ENCODE data around the gene MKNK2. TPM values are rescaled to one million over a fixed set of nuclear protein-coding genes. Genes with fewer than 3 reads are reported as not detected.

MKNK2 gene
- total and polyA plus RNA-seq, 2 donors (not counting 3 experiments of a cell fraction or from before 2014, with no cell fraction given) = 65.1 to 86.1 TPM

- H3K9me3 ChIP-seq (replicated peaks; ENCODE audit: control insufficient read depth, insufficient read depth, low read length) = no peaks in the 10 kb centered on the region
- no peak overlapping the region for H3K4me3 ChIP-seq (replicated peaks in 1 of 3; ENCODE audit: insufficient read depth in 1 of 3, low read depth in 1 of 3, low read length in 3 of 3)
- H3K27ac ChIP-seq (ENCODE audit: insufficient read depth, low read depth, low read length) = no peak overlapping the region
- H3K9me1 ChIP-seq (replicated peaks; ENCODE audit: control insufficient read depth, extremely low read depth, insufficient read depth, low read length) = no peaks in the 10 kb centered on the region
- no peak for TF ChIP-seq POLR2A (IDR thresholded peaks at IDR 0.05; ENCODE audit: low read depth, low read length)
- TF ChIP-seq FOS (IDR thresholded peaks at IDR 0.05; ENCODE audit: borderline replicate concordance, insufficient read depth, low read length) = no peak
- TF ChIP-seq GATA2 (IDR thresholded peaks at IDR 0.05; ENCODE audit: insufficient read depth, insufficient read length, low read depth, low read length) = no peak
- no peak for TF ChIP-seq POLR2AphosphoS5 (IDR thresholded peaks at IDR 0.05; ENCODE audit: insufficient read depth, low read depth, low read length)
- TF ChIP-seq EZH2 (IDR thresholded peaks at IDR 0.05; ENCODE audit: borderline replicate concordance, low read depth, low read length, severe bottlenecking) = no peak
- TF ChIP-seq JUN (IDR thresholded peaks at IDR 0.05; ENCODE audit: borderline replicate concordance, insufficient read depth, insufficient read length, low read depth) = no peak
- no peak for TF ChIP-seq MAX (IDR thresholded peaks at IDR 0.05; ENCODE audit: insufficient read depth, insufficient read length)
- no peak for TF ChIP-seq MYC (IDR thresholded peaks at IDR 0.05; ENCODE audit: low read depth, low read length)
- TF ChIP-seq CTCF (IDR thresholded peaks at IDR 0.05; ENCODE audit: extremely low read depth in 1 of 2, insufficient read depth in 1 of 2, low read depth in 1 of 2, low read length in 2 of 2) = no peak
- no TSS peak for BruUV-seq (replicated peaks)
- no peak overlapping the region for H3K9ac ChIP-seq (replicated peaks; ENCODE audit: extremely low read depth, insufficient read depth, low read length)
- intact Hi-C loops (cut with micrococcal nuclease) = no loop called here
- peaks cover 14% of the 10 kb centered on the region for H3K4me1 ChIP-seq (ENCODE audit: control insufficient read depth, extremely low read depth, insufficient read depth, low read length)
- no peaks in the 10 kb centered on the region for H3K27me3 ChIP-seq (ENCODE audit: control insufficient read depth in 2 of 2, insufficient read depth in 2 of 2, low read length in 2 of 2)
- peaks cover 4% of the 10 kb centered on the region for H3K79me2 ChIP-seq (ENCODE audit: control insufficient read depth, insufficient read depth, low read length)
- peaks cover 0 to 52% of the 10 kb centered on the region in 2 experiments for H3K36me3 ChIP-seq (ENCODE audit: control insufficient read depth in 2 of 2, extremely low read depth in 1 of 2, insufficient read depth in 2 of 2, low read length in 2 of 2)
- H2AFZ ChIP-seq (ENCODE audit: low read depth, low read length) = no peak overlapping the region
- FAIRE-seq (no peak), DNase-seq (ENCODE audit: low read depth, low spot score) (no peak)
- H4K20me1 ChIP-seq (replicated peaks; ENCODE audit: control insufficient read depth, extremely low read depth, insufficient read depth, low read length) = no peaks in the 10 kb centered on the region
- dilution Hi-C loops (cut with MboI; ENCODE audit: extremely low pct_ligation_motif_present, low sequenced_read_pairs) = no loop called here
- no peak overlapping the region for H3K4me2 ChIP-seq (ENCODE audit: insufficient read depth, low read length)
- CTCF ChIA-PET = interaction anchor here (1.4 kb wide), 1 partner anchor 9 kb away, joined by 4 read pairs; no protein-coding TSS in a partner anchor
- POLR2A ChIA-PET = no interaction called here
Measured at GRCh38 chr19:2039959-2040646, 10.9 kb downstream of the MKNK2 start.

All from endothelial cell of umbilical vein (primary cell).